Activated T-cell treated with anti-CD3 and anti-CD28 coated beads, Interleukin-2, amount 50 U/mL, for 24 hours (primary cell): ENCODE data around the gene LCN1.
A peak's percentile ranks its signal among the peaks of the same experiment; 100 is the strongest.

Experiments used
- DNase-seq: peaks from one replicate; pipeline ENCODE4 v3.0.0-alpha.2; 2020
- H3K27ac Mint-ChIP-seq: 2 replicates; pipeline ENCODE4 v1.8.0; 2020; ENCODE audit warnings: mild to moderate bottlenecking, mixed read lengths
- H3K27me3 Mint-ChIP-seq: 2 replicates; pipeline ENCODE4 v1.8.0; 2020; ENCODE audit warnings: mixed read lengths
- H3K36me3 Mint-ChIP-seq: 2 replicates; pipeline ENCODE4 v1.8.0; 2020; ENCODE audit warnings: low read depth, mixed read lengths
- H3K4me1 Mint-ChIP-seq: 2 replicates; pipeline ENCODE4 v1.8.0; 2020; ENCODE audit warnings: low read depth, mixed read lengths
- H3K4me3 Mint-ChIP-seq: 2 replicates; pipeline ENCODE4 v1.8.0; 2020; ENCODE audit warnings: mild to moderate bottlenecking, moderate library complexity, mixed read lengths
- H3K9me3 Mint-ChIP-seq: 2 replicates; pipeline ENCODE4 v1.8.0; 2020; ENCODE audit warnings: mixed read lengths

LCN1 gene

DNA sequence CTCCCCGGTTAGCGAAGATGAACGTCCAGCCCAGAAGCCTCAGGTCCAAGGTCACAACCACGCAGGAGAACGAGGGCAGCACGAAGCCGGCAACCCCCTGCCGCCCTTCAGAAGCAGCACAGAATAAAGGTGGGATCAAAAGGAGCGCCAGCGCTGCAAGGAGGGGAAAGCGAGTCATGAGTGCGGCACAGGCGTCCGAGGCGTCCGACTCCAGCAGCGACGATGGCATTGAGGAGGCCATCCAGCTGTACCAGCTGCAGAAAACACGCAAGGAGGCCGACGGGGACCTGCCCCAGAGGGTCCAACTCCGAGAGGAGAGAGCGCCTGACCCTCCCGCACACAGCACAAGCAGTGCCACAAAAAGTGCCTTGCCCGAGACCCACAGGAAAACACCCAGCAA is 35.9 kb upstream of the LCN1 start:
- H3K27me3 Mint-ChIP-seq, result peaks cover 51% of the 10 kb centered on the region
- no peaks in the 10 kb centered on the region for H3K4me1 Mint-ChIP-seq
- no peaks in the 10 kb centered on the region for H3K9me3 Mint-ChIP-seq
- no peak for DNase-seq
- H3K36me3 Mint-ChIP-seq, result no peaks in the 10 kb centered on the region
- no peak overlapping the region for H3K4me3 Mint-ChIP-seq
- H3K27ac Mint-ChIP-seq, result no peak overlapping the region

DNA sequence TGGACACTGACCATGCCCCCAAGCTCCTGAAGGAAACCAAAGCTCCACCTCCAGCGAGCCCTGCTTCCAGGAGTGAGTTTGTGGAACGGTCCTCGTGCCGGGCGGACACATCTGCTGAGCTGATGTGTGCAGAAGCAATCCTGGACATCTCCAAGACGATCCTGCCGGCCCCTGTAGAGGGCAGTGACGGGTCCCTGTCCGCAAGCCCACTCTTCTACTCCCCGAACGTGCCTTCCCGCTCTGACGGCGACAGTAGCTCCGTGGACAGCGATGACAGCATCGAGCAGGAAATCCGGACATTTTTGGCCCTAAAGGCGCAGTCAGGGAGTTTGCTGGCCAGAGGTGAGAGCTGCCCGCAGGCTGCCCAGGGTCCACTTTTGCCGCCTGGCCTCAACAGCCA is 35.4 kb upstream of the LCN1 start:
- no peak overlapping the region for H3K27ac Mint-ChIP-seq
- H3K36me3 Mint-ChIP-seq, result no peaks in the 10 kb centered on the region
- H3K27me3 Mint-ChIP-seq, result peaks cover 47% of the 10 kb centered on the region
- H3K4me1 Mint-ChIP-seq, result no peaks in the 10 kb centered on the region
- H3K4me3 Mint-ChIP-seq, result no peak overlapping the region
- no peaks in the 10 kb centered on the region for H3K9me3 Mint-ChIP-seq
- DNase-seq, result no peak

DNA sequence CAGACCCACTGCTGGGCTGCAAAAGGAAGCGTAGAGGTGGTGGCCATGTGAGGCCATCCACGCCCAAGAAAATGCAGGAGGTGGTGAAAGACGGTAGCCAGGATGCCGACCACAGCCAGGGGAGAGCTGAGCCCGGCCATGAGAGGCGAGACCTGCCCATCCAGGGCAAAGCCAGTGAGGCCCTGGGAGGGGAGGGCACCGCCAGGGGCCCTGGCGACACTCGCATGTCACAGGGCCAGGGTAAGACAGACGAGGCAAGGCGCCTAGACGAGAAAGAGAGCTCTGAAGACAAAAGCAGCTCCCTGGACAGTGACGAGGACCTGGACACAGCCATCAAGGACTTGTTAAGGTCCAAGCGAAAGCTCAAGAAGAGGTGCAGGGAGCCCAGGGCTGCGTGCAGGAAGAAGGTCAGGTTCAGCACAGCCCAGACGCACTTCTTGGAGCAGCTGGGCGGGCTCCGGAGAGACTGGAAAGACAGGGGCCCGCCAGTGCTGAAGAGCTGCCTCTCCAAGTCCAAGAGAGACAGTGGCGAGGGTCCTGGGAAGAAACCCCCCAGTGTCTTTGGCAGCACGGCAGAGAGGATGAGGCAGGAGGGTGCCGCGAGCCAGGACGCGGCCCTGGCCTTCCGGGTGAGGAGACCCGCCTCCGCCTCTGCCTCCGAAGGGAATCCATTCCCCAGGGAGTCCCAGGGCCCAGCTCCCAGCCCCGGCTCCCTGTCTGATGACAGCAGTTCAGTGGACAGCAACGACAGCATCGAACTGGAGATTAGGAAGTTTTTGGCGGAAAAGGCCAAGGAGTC is 34.8 kb upstream of the LCN1 start:
- no peaks in the 10 kb centered on the region for H3K4me1 Mint-ChIP-seq
- H3K27me3 Mint-ChIP-seq, result peaks cover 41% of the 10 kb centered on the region
- no peak for DNase-seq
- H3K4me3 Mint-ChIP-seq, result no peak overlapping the region
- H3K27ac Mint-ChIP-seq, result no peak overlapping the region
- H3K36me3 Mint-ChIP-seq, result no peaks in the 10 kb centered on the region
- no peaks in the 10 kb centered on the region for H3K9me3 Mint-ChIP-seq

DNA sequence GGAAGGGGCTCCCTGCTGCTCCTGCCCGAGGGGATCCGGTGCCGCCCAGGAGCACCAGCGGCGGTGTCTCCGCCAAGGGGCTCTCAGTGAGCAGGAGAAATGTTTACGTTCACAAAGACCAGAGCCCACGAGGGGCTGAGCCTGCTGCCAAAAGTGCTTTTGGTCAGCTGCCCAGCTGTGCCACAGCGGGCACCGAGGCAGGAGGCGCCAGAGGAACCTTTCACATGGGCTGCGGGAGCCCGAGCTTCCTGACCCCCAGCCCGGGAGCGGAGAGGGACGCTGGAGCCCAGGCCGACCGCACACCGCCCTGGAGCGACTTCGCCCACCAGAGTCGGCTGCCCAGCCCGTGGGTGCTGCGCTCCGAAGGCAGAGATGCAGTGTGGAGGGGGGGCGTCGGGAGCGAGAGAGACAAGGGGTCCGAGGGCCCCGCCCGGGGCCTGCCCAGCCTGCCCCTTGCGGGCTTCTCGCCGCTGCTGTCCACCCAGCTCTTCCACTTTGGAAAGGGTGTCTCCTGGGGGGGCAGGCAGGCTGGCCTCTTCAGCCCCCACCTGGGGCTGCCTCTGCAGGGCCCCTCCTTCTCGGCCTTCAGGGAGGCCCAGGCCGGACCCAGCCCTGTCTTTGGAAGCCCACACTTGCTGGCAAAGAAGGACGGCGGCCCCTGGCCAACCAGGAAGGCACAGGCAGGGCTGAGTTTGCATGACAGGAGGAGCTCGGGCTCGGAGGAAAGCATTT is 33.8 kb upstream of the LCN1 start:
- no peaks in the 10 kb centered on the region for H3K36me3 Mint-ChIP-seq
- no peak for DNase-seq
- peaks cover 31% of the 10 kb centered on the region for H3K27me3 Mint-ChIP-seq
- no peaks in the 10 kb centered on the region for H3K4me1 Mint-ChIP-seq
- H3K9me3 Mint-ChIP-seq, result no peaks in the 10 kb centered on the region
- no peak overlapping the region for H3K4me3 Mint-ChIP-seq
- H3K27ac Mint-ChIP-seq, result no peak overlapping the region

DNA sequence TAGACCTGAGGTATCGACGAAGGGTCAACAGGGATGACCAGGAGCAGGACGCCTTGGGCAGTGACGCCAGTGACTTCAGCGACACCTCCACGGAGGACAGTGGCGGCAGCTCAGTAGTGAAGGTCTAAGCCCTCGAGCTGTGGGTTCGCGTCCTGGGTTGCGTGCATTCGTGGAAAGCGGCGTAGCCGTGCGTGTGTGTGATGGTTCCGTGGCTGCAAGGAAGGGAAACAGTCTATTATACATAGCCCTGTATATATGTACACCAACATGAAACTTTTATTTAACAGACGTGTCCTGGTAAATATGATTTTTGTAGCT is 33.3 kb upstream of the LCN1 start:
- Mint-ChIP-seq H3K36me3 (no peaks in the 10 kb centered on the region), H3K27me3 (peaks cover 32% of the 10 kb centered on the region), H3K27ac (no peak overlapping the region), H3K4me3 (no peak overlapping the region), H3K4me1 (no peaks in the 10 kb centered on the region), H3K9me3 (no peaks in the 10 kb centered on the region)
- no peak for DNase-seq

DNA sequence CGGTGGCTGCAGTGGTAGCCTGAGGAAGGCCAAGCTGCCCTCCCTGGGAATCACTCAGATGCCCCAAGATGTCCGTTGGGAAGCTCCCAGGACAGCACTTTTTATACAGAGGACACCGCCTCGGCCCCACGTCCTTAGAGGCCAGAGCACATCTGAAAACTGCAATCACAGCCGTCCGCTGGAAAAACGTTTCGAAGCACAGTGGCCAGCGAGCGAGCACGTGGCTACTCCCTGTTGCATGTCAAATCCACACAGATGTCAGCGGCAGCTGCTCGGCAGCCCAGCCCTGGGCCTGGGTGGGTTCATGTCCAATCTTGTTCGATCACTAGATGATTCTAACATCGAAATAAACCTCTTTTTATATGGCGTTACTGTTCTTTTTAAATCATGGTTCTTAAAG is 32.7 kb upstream of the LCN1 start:
- H3K4me3 Mint-ChIP-seq, result no peak overlapping the region
- H3K27ac Mint-ChIP-seq, result no peak overlapping the region
- no peaks in the 10 kb centered on the region for H3K36me3 Mint-ChIP-seq
- peaks cover 30% of the 10 kb centered on the region for H3K27me3 Mint-ChIP-seq
- no peaks in the 10 kb centered on the region for H3K9me3 Mint-ChIP-seq
- DNase-seq, result no peak
- H3K4me1 Mint-ChIP-seq, result no peaks in the 10 kb centered on the region

DNA sequence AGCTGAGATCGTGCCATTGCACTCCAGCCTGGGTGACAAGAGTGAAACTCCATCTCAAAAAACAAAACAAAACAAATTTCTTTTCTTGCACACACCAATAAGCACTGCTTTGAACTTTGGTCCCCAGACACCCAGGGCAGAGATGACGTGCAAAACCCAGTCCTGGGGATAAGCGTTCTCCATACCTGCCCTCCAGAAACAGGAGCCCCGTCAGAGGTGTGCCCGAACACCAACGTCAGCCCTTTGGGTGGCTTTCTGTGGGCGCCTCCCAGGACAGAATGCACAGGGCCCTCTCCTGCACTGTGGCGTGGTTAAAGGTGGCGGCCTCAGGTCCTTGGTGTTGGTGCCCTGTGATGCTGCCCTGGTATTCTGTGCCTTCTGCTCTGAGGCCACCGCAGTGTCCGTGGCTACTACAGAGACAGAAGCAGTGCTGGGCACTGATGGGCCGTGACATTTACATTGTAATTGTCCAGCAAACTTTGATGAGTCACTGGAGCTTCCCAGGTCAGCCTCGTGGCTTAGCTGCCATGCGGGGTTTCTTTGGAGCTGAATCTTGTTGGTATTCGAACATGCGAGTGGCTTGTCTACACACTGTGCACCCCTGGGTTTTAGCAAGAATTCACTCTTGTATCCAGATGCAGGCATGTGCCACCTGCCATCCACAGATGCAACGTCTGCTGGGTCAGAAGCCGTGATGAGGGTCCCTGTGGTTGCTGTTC is 31.9 kb upstream of the LCN1 start:
- H3K27ac Mint-ChIP-seq, result no peak overlapping the region
- no peak for DNase-seq
- H3K4me3 Mint-ChIP-seq, result no peak overlapping the region
- H3K36me3 Mint-ChIP-seq, result no peaks in the 10 kb centered on the region
- no peaks in the 10 kb centered on the region for H3K9me3 Mint-ChIP-seq
- peaks cover 22% of the 10 kb centered on the region for H3K27me3 Mint-ChIP-seq
- H3K4me1 Mint-ChIP-seq, result no peaks in the 10 kb centered on the region

DNA sequence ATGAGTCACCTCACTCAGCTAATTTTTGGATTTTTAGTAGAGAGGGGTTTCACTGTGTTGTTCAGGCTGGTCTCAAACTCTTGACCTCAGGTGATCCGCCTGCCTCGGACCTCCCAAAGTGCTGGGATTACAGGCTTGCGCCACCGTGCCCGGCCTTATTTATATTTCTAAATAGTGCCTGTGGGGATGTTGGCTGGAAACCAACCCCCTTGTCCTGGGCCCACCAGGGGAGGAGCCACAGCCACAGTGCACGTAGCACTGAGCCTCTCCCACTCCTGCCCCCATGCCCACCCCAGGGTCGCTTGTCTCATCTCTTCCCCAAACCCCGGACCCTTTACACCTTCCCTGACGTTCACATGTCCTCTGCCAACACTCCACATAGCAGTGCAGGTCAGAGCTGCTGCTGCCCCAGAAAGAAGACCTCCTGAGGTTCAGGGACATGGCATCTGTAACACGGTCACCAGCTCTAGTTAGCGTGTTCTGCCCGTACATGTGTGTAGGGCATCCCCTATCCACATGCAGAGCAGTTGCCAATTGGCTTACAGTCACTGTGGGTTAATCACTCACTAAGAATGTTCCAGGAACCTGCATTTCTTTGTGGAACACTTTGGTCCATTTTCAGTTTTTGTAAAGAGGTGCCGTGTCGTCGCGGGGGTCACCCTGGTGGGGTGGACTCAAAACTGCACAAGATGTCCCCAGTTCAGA is 30.9 kb upstream of the LCN1 start:
- Mint-ChIP-seq H3K36me3 (no peaks in the 10 kb centered on the region), H3K4me3 (no peak overlapping the region), H3K9me3 (no peaks in the 10 kb centered on the region), H3K4me1 (no peaks in the 10 kb centered on the region), H3K27ac (no peak overlapping the region), H3K27me3 (peaks cover 18% of the 10 kb centered on the region)
- no peak for DNase-seq

DNA sequence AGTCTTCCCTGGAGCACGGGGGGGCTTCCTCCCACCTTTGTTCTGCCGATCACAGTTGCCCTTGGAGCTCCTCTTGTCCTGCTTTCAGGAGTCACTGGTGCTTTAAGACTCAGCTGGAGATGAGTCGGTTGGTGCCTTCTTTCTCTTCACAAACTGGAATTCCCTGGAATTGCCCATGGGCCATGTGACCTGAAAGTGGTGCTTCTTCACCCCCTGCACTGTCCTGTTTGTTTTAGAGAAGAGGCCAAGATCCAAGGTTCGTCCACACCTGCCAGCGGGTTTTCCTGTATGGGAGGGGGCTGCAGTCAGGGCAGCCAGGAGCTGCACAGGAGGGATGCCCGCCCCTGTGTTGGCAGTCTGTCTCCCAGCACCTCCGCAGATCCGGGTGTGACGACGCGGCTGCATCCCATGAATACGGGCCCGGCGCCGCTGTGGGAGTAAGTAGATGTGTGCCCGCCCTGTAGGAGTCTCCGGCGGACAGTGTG is 30.2 kb upstream of the LCN1 start:
- H3K4me3 Mint-ChIP-seq, result no peak overlapping the region

DNA sequence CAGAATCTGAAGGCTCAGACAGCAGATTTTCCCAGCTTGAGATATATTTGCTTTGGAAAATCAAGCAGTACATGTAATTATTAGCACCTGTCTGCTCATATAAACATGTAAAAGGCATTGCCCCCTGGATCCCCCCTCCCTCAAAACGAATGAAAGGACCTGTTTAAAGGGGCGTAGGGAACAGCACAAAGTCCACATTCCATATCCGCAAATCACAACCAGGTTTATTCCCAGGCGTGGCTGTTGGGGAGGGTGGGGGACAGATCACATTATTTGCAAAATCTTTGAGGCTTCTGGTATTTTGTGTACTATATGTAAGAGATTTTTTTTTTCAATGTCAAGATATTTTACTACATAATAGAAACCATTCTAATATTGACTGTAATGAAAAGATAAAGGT is 29.5 kb upstream of the LCN1 start:
- no peak for DNase-seq
- Mint-ChIP-seq H3K27ac (no peak overlapping the region), H3K36me3 (no peaks in the 10 kb centered on the region), H3K4me1 (no peaks in the 10 kb centered on the region), H3K4me3 (no peak overlapping the region), H3K9me3 (no peaks in the 10 kb centered on the region), H3K27me3 (peaks cover 14% of the 10 kb centered on the region)

More for the DNA sequence above, 30.2 kb upstream of the LCN1 start:
- Mint-ChIP-seq H3K4me1 (no peaks in the 10 kb centered on the region), H3K9me3 (no peaks in the 10 kb centered on the region), H3K36me3 (no peaks in the 10 kb centered on the region), H3K27me3 (peaks cover 14% of the 10 kb centered on the region), H3K27ac (no peak overlapping the region)
- DNase-seq, result no peak

DNA sequence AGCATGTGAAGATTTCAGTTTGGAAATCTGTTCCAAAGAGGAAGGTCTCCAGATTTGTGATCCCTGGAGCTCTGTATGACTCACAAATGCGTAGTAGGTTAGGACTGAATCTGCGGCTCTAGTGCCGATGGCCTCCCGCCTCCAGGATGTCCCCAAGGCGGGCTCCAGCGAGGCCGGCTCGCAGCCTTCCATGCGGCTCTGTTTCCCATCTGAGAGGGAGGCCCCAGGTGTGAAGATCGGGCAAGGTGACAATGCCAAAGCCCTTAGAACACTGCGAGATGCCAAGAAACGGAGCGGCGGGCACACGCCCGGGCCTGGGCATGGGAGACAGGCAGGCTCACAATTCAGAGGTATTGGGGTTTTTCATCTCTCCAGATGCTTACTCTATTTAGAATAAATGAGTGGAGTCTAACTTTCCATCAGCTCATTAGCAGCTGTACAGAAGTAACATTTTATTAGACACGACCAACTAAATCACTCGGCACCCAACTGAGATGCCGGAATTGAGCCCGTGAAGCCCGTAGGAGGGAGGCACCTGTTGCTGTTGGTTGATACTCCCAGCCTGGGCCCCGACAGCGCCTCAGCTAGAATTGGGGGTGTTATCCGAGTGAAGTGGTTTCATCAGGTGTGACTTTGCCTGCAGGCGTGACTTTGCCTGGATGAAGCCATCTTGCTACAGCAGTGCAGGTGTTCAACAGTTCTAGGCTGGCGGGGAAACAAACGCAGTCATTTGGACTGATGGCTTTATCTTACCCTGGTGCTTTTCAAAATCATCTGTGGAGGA is 28.2 kb upstream of the LCN1 start:
- no peaks in the 10 kb centered on the region for H3K9me3 Mint-ChIP-seq
- H3K4me1 Mint-ChIP-seq, result no peaks in the 10 kb centered on the region
- H3K27ac Mint-ChIP-seq, result no peak overlapping the region
- no peak for DNase-seq
- no peaks in the 10 kb centered on the region for H3K36me3 Mint-ChIP-seq
- H3K4me3 Mint-ChIP-seq, result no peak overlapping the region
- H3K27me3 Mint-ChIP-seq, result peaks cover 15% of the 10 kb centered on the region

DNA sequence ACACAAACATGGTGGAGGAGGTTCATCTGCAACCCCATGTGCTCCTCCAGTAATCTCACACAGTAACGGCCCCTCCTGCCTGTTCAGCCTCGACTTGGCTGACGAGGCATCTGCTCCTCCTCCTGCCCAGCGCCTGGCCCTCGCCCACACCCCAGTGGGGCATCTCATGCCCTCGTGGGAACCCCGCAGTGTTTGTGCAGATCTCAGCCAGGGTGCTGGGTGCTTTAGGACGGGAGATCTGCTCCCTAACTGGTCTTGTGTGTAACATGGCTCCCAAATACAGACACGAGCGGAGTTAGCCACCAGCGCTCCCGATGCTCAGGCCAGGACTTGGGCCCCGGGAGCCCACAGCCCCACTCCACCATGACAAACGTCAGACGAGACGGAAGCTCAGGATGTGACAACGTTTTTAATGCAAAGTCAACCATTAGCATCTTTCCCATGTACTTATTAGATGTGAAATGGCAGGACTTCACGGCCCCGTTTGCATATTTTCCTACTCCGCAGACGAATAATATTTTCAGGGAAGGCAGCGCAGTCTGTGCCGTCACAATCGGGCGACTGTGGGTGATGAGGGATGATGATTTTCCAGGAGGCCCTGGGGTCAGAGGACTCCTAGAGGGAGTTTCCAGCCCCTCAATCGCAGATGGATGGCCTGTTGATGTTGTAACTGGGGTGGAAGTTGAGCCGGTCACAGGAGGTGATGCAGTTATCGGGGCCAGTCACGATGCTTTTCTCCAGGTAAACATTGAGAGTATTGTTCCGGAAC is 26.3 kb upstream of the LCN1 start:
- peaks cover 5% of the 10 kb centered on the region for H3K4me1 Mint-ChIP-seq
- no peaks in the 10 kb centered on the region for H3K36me3 Mint-ChIP-seq
- no peak overlapping the region for H3K27ac Mint-ChIP-seq
- no peak overlapping the region for H3K4me3 Mint-ChIP-seq
- peaks cover 19% of the 10 kb centered on the region for H3K27me3 Mint-ChIP-seq
- DNase-seq, result no peak
- H3K9me3 Mint-ChIP-seq, result no peaks in the 10 kb centered on the region

DNA sequence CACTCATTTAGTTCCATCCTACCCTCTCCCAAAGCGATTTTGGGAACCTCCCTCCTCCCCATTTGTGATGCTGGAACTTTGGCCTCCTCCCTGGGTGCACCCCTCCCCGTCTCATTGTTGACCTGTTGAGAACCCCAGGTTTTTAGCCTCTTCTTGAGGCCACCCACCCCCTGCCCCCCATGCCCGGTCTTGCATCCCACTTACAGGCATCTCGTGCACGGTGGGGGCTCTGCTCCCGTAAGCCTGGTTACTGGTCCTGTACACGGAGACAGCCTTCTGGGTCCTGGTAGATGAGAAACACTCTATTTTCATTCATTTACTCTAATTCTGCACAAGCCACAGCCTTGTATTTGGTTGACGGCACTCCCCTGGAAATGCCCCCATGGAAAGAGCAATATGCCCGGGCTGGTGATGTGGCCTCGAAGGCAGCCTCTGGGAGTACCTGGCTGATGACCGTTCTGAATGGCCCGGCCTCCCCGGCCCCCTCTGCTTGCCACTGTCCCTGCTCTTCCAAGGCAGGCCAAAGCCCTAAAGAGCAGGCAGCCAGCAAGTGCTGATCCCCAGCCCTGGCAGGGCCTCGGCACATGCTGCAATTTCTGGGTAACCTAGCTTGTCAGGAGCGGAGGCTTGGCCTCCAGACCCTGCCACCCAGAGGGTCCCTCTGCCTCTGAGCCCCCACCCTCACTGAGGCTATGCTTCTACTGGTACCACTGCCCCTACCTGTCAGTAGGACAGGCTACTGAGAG is 22.7 kb upstream of the LCN1 start:
- no peaks in the 10 kb centered on the region for H3K9me3 Mint-ChIP-seq
- H3K4me3 Mint-ChIP-seq, result peak overlapping the region; percentile 92
- H3K36me3 Mint-ChIP-seq, result peaks cover 25% of the 10 kb centered on the region
- H3K27me3 Mint-ChIP-seq, result peaks cover 11% of the 10 kb centered on the region
- peaks cover 24% of the 10 kb centered on the region for H3K4me1 Mint-ChIP-seq
- no peak for DNase-seq
- no peak overlapping the region for H3K27ac Mint-ChIP-seq
